Mononuclear cell (primary cell): Measurements from ENCODE around the gene PDHB. TPM values are rescaled to one million over a fixed set of nuclear protein-coding genes. Genes with fewer than 3 reads are reported as not detected.

Experiments
- total RNA-seq: library from RNA; depleted of rRNA; stranded (reverse); fragments of >200 nt; gene quantifications from one replicate; pipeline ENCODE4 v1.2.3, GENCODE V29; 2012

The PDHB gene
- total RNA-seq, 1 donor = 21.5 TPM

Other genes with a start within 250 kb of the PDHB start
- 1.6 TPM for gene DNASE1L3, start 222.9 kb downstream of the PDHB start, total RNA-seq
- gene ABHD6, start 196.0 kb downstream of the PDHB start, total RNA-seq = 2.3 TPM
- 10.2 TPM for gene RPP14, start 127.6 kb downstream of the PDHB start, total RNA-seq
- gene HTD2, start 127.3 kb downstream of the PDHB start, total RNA-seq = 11.6 TPM
- 50.7 TPM for gene PXK, start 100.9 kb downstream of the PDHB start, total RNA-seq
- gene KCTD6, start 58.3 kb upstream of the PDHB start, total RNA-seq = 10.6 TPM
- 0.73 TPM for gene ACOX2, start 103.4 kb upstream of the PDHB start, total RNA-seq
- gene FAM107A, start 143.6 kb upstream of the PDHB start, total RNA-seq = not detected
- not detected for gene FAM3D, start 232.9 kb upstream of the PDHB start, total RNA-seq